Occipital lobe (tissue), 2 donors: ENCODE data around the gene ZNF512B. TPM values are rescaled to one million over a fixed set of nuclear protein-coding genes. Genes with fewer than 3 reads are reported as not detected.
"Not testable (repeated sequence)": the region's sequence is repeated elsewhere in the genome, so short reads cannot be mapped to it uniquely, and the experiment has no call there.

Experiments used
- DNase-seq: peaks from one replicate; lab custom pipeline; 2025; lab: John Stamatoyannopoulos, UW
- total RNA-seq: library from RNA; depleted of rRNA; stranded (reverse); fragments of >200 nt; gene quantifications from one replicate; pipeline ENCODE4 v1.2.3, GENCODE V29; 2014

ZNF512B gene
- total RNA-seq, 1 donor from 2014 or later: 15.8 TPM

DNA sequence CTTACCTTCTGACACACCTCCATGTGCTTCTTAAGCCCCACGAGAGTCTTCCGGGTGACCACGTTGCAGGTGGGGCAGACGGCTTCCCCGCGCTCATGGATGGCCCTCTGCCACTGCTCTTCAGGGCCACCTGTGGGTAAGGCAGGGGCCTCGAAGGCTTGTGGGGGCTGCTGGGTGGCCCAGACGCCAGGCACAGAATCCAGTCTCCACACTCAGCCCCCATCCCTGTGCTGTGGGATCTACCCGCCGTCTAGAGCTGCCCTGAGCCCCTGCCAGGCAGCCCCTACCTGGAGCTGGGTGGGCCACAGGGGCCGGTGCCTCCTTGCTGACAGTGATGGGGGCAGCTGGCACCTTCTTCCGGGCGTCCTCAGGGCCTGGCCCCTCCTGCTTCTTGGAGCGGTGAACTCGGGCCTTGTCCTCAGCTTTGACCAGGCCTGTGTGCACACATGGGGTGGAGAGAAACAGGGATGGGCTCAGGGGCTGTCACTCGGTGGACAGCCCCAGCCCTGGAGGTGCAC lies 5.9 kb downstream of the ZNF512B start:
- no peak for DNase-seq

DNA sequence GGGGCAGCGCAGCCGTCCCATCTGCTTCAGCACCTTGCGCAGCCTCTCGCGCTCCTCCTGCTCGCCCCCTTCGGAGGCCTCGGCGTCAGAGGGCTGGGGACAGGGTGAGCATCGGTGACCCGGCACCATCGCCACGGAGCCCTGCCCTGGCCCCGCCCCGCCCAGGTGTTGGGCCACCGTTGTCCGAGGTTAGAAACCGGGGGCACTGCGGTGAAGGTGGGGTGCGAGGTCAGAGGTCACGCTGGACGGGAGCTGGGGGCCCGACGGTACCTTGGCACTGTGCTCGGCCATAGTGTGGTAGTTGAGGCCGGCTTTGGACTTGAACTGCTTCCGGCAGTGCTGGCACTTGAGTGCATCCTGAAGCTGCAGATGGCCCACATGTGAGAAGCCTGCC lies 6.4 kb downstream of the ZNF512B start:
- DNase-seq: no peak

DNA sequence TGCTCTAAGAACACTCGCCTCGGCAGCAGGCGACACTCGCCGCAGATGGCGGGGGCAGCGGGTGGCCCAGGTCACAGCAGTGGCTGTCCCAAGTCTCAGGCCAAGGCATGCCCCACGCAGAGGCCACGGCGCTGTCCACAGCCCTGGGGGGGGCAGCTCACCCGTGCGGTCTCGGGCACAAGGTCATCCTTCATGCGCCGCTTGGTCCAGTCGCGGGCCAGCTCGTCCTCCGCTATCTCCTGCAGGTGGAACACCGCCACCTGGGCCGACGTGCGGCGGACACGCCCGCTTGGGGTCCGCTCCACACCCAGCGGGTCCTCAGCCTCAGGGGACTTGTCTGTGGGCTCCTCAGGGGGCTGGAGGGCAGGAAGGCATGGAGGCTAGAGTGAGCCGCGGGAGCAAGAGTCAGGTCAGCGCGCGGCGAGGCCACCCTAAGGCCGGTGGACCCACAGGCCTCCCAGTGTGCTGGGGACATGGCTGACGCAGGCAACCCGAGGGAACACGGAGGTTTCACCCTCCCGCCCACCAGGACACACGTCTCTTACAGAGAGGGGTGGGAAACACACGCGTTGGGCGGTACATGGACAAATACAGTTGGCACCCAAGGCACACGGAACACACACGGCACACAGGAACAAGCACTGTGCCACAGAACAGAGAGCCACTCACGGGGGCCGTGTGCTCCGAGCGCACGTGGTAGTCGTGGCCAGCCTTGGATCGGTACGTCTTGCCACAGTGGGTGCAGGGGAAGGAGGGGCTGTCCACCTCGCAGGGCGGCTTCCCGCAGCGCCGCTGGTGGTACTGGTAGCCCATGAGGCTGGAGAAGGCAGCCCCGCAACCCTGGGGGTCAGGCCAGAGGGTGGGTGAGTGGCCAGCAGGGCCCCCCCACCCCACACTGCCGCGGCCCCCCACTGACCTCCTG lies 7.0 kb downstream of the ZNF512B start:
- no peak for DNase-seq

DNA sequence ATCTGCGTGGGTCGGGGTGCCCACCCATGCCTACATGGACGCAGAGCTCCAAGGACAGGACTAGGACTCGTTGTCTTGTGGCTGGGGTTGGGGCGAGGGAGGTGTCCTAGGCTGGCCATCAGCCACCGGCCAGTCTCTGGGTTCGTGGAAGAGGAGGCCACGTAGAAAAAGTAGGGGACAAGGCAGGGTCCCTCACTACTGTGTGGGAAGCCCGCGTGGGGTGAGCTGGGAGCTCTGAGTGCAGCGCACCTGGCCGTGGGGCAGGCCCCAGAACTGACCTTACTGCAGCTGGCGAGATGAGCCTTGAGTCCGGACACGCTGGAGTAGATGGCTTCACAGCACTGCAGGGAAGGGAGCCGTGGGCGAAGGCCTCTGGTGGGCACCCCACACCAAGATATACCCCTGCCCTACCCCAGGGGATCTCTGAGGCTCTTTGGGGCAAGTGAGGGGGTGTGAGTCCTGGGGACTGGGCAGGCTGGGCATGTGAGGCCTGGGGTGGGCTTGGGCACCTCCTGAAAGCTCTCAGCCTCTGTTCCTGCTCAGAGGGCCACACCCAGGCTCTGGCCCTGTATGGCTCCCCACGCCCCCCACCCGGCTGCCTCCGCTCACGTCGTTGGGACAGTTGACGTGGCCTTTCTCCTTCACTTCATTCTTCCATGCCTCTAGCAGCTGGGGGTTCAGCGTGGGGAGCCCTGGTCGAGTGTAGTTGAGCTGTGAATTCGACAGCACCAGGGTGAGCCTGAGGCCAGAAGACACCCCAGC lies 7.9 kb downstream of the ZNF512B start:
- no peak for DNase-seq

DNA sequence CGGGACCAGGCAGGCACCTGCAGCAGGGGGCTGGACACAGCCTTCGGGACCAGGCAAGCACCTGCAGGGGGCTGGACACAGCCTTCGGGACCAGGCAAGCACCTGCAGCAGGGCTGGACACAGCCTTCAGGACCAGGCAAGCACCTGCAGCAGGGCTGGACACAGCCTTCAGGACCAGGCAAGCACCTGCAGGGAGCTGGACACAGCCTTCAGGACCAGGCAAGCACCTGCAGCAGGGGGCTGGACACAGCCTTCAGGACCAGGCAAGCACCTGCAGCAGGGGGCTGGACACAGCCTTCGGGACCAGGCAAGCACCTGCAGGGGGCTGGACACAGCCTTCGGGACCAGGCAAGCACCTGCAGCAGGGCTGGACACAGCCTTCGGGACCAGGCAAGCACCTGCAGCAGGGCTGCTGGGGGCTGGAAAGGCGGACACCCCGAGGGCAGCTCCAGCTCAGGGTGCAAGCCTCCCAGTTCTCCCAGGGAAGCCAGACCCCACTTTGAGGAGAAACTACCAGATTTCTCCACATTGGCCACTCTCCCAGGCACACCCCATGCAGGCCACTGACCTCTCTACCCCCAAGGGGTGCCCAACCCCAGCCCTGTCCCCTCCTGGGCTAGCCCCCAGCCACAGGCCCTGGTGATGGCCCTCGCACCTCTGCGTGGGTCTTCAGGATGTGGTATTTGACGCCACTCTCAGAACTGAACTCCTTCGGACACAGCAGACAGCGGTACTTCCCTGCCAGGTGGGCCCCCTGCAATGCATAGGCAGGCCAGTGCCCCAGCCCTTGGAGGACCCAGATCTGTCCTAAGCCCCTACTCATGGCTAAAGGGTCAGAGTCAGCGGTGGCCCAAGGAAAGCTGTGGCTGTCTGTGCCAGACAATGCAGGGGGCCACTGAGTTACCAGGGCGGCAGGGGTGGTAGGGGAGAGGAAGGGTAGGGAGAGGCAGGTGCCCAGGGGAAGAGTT lies 8.8 kb downstream of the ZNF512B start:
- not testable (repeated sequence) for DNase-seq

DNA sequence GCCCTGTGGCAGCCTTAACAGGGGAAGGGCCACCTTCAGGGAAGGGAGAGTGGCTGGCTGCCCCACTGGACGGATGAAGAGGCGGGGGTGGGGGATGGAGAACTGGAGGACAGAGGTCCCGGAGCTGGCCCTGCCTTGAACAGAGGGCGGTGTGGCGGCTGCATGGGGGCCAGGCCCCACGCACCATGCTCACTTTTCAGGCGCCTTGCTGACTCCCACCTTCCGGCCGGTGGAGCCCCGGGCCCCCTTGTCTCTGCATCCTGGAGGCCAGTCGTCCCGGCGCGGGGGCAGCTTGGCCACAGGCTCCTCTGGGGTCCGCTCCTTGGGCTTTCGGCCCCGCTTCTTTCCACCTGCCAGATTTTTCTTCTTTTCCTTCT lies 10.0 kb downstream of the ZNF512B start:
- no peak for DNase-seq

DNA sequence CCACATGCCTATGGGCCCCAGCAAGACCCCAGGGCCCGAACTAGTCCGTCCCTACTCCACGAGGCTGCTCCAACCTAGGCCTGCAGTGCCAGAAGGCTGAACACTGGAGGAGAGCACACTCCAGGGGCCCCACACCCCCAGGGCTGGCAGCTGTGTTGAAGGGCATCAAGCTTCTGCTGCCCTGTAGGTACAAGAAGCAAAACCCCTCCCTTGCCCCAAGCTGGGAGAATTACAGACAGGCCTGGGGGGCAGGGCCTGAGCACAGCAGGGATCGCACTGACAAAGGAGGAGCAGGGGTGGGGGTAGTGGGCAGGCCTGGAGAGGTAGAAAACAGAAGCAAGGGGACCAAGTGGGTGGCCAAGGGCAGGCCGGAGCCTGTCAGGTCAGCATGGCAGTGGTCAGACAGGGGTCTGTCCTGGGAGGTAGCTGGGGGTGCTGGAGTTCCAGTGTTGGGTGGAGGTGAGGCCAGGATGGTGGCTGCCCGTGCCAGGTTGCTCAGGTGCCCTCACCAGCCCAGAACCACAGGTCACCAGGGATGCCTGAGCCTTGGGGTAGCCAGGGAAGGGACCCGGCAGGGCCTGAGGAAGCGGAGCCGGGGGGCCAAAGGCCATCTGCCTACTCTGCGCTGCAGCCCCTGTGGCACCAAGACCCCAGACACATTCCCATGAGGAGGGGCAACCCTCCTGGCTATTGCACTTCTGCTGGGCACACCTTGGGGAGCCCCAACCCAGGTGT lies 10.6 kb downstream of the ZNF512B start:
- DNase-seq: no peak

DNA sequence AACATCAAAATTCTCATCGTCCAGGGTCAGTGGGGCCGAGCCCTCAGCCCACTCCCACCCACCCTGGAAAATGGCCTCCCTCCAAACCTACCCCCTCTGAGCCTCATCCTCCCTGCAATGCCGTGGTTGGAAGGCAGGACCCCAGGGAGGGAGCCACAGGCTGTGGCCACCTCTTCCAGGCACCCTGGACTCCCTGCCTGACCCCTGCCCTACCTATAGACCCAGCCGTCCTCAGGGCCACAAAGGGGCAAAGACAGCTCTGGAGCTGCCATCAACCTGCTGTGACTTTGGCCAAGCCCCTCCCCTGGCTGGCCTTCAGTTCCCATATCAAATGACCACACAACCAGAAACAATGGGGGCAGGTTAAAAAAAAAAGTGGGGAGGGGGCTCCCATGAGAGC lies 11.3 kb downstream of the ZNF512B start:
- no peak for DNase-seq

DNA sequence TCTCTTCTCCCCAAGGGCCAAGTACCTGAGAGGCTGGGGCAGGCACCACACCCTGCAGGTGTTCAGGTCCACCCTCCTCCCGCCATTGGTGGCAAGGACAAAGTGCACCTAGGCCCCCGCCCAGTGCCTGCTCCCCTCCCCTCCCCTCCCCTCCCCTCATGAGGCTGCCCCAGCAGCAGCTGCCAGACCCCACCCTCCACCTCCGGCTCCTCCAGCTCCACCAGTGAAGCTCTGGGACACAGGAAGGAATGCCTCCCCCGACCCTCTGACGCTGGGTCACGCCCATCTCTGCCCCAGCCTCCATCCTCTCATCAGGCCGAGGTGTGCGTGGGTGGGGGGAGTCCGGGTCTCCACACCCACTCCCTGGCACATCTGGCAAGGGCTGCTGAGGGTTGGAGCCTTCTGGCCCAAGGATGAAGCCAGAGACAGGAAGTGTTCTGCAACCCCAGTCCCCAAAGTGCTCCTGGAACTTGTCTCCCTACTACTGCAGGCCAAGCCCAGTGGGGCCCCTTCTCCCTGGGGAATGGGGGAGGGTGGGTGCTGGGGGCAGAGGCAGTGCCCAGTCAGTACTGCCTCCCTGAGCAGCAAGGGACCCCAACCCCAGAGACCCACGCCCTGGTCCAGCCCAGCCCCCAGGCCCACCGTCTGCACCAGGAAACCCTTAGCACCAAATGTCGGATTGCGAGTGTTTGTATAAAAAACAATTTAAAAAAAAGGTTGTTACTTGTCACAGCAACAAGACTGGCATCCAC lies 11.9 kb downstream of the ZNF512B start:
- no peak for DNase-seq

DNA sequence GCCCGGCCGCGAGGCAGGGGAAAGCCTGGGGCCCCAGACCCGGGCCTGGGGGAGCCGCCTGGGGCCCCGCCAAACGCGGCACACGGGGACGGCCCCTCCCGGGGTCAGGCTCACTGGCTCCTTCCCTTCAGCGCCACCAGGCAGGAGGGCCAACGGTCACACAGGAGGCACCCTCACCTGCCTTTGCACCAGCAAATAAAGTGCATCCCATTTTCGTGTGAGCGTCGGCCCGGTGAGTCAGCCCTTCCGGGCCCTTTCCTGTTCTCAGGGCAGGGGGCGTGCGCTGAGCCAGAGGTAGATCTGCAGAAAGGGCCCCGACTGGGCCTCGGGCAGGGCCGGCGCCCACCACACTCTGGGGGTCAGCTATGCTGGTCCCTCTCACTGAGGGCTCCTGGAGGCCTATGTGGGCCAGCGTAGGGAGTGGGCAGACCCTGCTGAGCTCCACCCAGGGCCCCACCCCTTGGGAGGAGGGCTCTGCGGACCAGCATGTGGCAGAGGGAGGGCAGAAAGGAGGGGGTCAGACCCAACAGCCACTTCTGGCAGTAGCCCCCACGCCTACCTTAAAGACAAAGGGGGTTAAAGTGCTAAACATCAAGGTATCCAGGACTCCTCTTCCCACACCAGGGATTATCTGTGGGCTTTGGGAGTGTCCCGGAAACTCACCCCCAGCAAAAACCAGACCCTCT lies 12.6 kb downstream of the ZNF512B start:
- peak; percentile 30 for DNase-seq

DNA sequence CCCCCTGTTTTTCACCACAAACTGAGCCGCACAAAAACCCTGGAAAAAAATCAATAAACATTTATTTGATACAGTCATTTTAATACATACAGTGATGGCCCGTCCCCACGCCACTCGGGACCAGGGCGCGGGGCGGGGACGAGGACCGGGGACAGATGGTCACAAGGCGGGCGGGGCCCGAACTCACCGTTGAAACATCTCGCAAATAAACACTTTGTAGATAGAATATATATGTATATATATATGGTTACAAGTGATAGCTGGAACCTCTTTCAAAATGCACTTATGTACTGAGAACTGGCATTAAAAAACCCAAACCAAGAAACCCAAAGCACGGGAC lies 13.1 kb downstream of the ZNF512B start:
- DNase-seq: no peak

DNA sequence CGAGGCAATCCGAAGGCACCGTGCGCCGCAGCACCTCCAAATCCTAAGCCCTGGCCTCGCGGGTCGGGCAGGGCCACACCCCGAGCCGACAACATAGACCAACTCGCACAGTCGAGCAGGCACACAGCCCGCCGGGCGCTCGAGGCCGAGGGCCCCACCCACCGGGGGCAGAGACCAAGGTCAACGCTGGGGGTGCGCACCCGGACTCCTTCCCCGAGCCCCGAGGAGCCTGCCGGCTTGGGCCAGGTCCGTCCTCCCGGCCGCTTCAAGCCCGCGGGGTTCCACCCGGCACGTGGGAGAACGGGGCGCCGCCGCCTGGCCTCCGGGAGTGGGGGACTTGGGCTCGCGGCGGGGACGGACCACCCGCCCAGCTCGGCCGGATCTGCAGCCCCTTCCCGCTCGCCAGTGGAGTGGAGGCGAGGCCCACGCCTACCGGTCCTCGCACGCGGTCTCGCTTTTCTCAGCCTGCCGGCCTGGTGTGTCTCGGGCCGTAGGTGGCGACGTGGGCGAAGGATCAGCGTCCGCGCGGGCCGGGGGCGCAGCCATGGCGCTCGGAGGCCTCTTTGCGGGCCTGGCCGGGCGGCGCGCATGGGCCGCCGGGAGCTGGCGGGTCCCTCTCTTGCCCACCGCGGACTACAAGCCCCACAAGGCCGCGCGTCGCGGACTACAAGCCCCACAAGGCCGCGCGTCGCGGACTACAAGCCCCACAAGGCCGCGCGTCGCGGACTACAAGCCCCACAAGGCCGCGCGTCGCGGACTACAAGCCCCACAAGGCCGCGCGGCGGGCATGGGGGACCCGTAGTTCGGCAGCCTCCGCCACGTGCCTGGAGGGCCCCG lies 13.7 kb downstream of the ZNF512B start, which contains the start of gene UCKL1:
Gene UCKL1, minus strand, starts transcription at position 590 of the 837 bp plus-strand sequence. Its CDS starts 44 bp downstream, at position 546.
- peak; percentile 76 for DNase-seq

DNA sequence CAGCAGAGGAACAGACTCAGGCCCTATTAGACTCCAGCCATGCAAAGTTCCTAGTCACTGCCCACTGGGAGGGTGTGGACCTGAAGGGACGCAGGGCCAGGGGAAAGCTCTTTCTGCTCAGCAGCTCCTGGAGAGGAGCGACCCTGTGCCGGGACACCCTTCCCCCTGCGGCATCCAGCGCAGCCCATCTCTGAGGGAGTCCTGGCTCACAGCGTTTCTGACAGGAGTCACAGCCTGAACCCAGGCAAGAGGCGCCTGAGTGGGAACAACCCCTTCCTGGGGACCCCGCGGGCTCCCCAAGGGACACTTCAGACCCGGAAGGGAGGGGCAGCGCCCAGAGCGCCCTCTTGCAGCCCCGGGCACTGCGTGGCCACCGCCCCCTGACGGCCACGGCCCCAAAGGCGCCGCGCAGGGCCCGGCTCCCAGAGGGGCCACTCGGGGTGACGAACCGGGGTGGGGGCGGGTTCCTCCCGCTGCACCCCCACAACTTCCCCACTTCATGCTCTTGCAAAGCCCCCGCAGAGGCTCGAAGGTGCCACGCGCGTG lies 14.4 kb downstream of the ZNF512B start:
- DNase-seq: no peak

DNA sequence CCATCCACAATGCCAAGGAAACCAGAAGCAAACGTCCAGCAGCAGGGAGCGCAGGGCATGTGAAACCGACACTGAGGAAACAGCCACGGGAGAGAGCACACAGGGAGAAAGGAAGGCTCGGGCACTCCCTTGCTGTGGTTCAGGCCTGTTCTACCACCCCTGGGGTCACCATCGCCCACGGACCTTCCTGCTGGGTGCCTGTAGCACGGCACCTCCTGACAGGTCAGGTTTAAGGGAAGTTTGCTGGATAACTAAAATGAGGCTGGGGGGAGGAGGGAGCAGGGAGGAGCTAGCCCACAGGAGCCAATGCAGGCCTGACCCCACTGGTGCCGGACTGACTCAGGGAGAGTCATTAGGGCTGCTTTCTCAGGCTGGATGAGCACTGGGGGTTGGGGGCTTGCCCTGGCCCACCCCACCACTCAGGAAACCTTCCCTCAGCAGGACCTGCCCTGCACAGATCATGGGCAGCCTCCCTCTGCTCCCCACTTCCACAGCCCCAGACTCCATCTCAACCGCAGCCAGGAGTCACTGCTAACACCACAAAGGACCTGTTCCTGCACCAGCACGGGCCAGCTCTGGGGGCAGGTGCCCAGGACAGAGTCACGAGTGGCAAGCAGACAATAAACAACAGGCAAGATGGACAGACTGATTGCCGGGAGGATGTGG lies 15.8 kb downstream of the ZNF512B start:
- DNase-seq: no peak

DNA sequence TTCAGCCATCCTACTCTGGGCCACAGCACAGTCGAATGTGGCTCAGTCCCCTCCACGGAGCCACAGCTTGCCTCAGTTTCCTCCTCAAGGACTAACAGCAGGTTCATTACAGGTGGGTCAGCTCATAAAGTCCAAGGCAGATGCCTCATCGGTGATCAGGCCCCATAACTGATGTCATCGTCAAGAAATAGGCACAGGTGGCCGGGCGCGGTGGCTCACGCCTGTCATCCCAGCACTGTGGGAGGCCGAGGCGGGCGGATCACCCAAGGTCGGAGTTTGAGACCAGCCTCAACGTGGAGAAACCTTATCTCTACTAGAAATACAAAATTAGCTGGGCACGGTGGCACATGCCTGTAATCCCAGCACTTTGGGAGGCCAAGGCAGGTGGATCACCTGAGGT lies 17.0 kb downstream of the ZNF512B start:
- no peak for DNase-seq

DNA sequence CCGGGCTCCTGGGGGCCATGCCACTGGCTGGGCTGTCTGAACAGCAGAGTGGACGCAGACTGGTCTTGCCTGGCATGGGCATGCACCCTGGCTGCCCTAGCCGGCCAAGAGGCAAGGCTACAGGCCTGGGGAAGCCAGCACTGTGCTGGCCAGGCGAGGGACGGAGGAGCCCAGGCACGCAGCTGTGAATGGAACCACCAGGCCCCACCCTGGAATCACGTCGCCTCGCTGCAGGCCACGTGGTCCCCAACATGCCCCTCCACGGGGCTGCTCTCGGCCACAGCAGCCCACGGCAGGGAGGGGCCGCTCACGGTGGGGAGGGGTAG lies 17.6 kb downstream of the ZNF512B start:
- no peak for DNase-seq

DNA sequence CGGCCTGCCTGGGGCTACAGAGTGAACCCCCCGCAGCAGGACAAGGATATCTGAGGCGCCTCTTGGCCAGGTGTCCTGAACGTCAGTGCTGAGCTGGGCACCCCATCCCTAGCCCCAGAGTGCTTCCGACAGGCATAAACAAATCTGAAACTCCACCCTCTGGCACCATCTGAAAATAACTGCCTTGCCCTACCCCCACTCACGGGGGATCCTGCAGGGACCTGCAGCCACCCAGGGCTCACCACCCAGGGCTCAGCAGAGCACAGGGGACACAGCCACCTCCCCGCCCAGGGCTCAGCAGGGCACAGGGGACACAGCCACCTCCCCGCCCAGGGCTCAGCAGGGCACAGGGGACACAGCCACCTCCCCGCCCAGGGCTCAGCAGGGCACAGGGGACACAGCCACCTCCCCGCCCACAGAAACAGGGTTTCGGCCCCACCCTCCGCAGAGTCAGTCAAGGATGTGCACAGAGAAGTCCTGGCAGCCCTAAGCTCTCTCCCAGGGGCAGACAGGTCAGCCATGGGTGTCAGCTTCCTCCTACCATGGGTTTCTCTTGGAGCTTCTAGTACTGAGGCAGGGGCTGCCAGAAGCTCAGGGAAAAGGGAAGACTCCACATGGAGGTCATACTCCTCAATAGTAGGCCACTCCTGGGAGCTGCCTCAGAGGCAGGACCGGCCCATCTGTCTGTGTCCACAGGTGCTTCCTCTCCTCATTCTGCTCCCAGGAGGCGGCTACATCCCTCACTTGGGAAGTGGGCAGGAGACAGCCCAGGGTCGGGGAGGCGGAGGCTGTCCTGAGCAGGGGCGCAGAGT lies 18.1 kb downstream of the ZNF512B start:
- DNase-seq: no peak
